HG02870 (cell line): Measurements from ENCODE around the gene CARD6.
"Not testable (repeated sequence)": the region's sequence is repeated elsewhere in the genome, so short reads cannot be mapped to it uniquely, and the experiment has no call there.

ENCODE experiments used
- ATAC-seq: cut with Tn5 transposase; IDR thresholded peaks from one replicate; pipeline ENCODE4 v1.9.1; 2021; ENCODE audit warnings: mild to moderate bottlenecking, moderate library complexity; ENCODE audit not compliant: unreplicated experiment

The CARD6 gene

DNA sequence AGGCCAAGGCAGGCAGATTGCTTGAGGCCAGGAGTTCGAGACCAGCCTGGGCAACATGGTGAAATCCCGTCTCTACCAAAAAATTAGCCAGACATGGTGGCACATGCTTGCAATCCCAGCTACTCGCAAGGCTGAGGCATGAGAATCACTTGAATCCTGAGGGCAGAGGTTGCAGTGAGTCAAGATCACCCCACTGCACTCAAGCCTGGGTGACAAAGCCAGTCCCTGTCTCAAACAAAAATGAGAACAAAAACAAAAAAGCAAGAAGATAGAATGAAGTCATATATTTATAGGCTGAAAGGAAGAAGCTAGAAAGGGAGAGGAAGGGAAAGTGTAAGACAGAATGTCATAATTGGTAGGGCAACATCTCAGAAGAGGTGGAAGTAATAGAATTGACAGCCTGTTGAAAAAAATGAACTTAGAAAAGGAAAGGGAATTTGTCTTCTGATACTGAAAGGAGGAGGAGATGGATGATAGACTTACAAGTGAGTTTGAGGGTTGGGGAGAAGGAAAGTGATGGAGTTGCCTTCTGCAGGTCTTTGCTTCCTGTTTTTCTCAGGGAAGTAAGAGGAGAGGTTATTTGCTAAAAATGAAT is 32.2 kb downstream of the CARD6 start:
- ATAC-seq, result no peak

DNA sequence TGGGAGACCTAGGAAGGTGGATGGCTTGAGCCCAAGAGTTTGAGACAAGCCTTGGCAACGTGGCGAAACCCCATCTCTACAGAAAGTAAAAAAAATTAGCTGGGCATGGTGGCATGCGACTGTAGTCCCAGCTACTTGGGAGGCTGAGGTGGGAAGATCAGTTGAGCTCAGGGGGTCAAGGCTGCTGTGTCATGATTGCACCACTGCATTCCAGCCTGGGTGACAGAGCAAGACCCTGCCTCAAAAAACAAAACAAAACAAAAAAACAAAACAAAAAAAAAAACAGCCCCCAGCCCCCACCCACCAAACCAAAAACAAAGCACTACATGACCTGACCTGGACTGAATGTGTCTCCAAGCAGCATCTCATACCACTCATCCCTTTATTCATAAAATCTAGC is 34.8 kb downstream of the CARD6 start:
- ATAC-seq, result no peak

DNA sequence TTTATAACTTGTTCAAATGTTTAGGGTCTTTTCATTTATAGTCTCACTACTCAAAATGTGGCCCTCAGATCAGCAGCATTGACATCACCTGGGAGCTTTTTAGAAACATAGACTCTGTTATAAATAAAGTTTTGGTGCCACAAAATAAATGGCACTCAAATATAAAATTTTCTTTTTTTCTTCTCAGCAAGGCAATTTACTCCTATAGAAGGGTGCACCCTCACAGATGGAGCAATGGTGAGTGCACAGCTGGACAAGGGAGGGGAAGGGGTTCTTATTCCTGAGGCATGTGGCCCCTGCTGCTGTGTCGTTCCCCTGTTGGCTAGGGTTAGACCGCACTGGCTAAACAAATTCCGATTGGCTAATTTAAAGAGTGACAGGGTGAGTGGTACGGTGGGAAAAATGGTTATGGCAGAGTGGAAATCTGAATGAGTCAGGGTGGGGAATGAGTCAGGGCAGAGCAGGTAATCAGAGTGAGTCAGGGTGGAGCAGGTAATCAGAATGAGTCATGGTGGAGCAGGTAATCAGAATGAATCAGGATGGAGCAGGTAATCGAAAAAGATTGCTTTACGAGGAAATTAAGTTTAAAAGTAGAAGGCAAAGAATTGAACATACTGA is 36.3 kb downstream of the CARD6 start:
- no peak for ATAC-seq

DNA sequence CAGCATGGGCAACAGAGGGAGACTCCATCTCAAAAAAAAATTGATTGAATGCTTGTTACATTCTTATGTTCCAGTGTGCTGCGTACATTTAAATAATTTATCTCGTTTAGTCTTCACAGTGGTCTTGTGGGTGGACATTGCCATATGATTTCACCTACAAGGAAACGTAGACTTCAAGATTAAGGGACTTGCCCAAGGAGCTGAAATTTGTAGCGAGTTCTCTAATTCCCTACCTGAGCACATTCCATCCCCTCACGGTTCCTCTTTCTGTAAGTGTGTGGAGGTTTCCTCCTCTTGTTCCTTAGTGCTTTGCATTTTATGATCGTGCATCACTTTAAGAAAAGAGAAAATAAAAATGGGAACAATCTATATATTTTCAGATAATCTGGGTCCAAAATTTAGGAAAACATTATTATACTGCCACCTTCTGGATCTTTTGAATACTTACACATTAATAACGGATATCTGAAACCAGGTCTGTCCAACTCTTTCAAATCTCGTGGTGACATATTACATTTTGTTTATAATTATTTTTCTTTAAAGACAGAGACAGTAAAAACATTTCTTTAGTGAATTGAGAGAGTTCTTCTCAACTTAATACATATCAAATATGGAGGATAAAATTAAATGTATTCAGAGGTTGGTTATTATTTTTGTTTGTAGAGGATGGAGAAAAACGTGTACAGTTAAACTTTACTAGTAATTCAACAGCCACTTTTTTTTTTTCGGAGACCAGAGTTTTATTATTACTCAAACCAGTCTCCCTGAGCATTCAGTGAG is 38.2 kb downstream of the CARD6 start:
- ATAC-seq, result peak; percentile 57

DNA sequence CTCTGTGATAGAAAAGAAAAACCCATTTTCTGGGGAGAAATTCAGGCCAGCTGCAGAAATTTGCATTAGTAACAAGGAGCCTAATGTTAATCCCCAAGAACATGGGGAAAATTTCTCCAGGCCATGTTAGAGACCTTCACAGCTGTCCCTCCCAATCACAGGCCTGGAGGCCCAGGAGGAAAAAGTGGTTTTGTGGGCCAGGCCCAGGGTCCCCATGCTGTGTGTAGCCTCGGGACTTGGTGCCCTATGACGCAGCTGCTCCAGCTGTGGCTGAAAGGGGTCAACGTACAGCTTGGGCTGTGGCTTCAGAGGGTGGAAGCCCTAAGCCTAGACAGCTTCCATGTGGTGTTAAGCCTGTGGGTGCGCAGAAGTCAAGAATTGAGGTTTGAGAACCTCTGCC is 41.1 kb downstream of the CARD6 start:
- no peak for ATAC-seq

DNA sequence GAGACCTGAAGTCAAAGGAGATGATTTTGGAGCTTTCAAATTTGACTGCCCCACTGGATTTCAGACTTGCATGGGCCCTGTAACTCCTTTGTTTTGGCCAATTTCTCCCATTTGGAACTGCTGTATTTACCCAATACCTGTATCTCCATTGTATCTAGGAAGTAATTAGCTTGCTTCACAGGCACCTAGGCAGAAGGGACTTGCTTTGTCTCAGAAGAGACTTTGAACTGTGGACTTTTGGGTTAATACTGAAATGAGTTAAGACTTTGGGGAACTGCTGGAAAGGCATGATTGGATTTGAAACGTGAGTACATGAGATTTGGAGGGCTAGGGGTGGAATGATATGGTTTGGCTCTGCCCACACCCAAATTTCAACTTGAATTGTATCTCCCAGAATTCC is 41.9 kb downstream of the CARD6 start:
- not testable (repeated sequence) for ATAC-seq

DNA sequence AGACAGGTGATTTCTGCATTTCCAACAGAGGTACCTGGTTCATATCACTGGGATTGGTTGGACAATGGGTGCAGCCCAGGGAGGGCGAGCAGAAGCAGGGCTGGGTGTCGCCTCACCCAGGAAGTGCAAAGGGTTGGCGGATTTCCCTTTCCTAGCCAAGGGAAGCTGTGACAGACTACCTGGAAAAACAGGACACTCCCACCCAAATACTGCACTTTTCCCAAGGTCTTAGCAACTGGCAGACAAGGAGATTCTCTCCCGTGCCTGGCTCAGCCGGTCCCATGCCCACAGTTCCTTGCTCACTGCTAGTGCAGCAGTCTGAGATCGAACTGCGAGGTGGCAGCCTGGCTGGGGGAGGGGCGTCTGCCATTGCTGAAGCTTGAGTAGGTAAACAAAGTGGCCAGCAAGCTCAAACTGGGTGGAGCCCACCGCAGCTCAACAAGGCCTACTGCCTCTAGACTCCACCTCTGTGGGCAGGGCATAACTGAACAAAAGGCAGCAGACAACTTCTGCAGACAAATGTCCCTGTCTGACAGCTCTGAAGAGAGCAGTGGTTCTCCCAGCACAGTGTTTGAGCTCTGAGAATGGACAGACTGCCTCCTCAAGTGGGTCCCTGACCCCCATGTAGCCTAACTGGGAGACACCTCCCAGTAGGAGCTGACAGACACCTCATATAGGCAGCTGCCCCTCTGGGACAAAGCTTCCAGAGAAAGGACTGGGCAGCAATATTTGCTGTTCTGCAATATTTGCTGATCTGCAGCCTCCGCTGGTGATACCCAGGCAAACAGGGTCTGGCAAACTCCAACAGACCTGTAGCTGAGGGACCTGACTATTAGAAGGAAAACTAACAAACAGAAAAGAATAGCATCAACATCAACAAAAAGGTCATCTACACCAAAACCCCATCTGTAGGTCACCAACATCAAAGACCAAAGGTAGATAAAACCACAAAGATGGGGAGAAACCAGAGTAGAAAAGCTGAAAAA is 54.6 kb downstream of the CARD6 start:
- ATAC-seq, result not testable (repeated sequence)

DNA sequence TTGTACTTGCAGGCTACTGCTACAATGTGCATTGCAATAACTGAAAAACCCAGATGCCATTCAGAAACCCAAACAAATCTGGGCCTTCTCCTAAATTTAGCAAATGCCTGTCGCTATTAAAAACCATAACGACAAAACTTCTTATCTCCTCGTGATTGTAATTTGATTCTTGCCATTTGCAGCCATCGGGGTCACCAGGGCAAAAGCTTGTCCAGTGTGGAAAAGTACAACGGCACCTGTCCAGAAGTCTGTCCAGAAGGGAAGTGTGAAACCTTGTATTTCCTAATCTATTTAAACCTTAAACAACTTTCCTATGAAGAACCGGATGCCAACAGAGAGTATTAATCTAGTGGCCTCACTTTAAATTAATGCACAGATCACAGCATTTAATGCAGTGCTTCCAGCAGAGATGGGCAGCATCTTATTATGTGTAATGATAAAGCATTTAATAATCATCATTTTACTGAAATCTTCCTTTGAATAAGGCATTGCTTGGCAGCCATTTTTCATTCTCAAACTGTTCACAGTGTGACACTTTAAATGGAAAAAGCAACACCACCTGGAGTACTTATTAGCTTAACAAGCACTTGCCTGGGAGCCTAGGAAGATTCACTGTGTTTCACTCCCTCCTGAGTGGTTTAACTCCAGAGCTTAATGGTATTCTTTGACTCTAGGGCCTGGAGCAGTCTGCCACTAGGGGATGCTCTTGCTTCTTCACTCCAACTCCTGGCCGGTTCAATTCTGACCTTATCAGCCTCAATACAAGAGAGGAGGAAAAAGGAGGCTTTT is 63.2 kb downstream of the CARD6 start:
- peak; percentile 89 for ATAC-seq

DNA sequence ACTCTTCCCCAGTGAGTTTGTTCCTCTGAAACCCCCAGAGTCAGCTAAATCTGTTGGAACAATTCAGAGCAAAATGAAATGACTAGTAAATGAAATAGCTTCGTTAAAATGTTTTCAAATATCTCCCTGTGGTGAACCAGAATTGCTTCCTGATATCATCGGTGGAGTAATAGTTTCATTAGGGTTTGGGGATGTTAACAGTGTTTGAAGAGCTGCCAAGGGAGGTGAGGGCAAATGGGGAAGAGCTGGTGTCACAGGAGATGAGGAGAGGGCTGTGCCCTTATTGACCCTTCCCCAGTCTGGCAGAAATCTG is 63.8 kb downstream of the CARD6 start:
- no peak for ATAC-seq

DNA sequence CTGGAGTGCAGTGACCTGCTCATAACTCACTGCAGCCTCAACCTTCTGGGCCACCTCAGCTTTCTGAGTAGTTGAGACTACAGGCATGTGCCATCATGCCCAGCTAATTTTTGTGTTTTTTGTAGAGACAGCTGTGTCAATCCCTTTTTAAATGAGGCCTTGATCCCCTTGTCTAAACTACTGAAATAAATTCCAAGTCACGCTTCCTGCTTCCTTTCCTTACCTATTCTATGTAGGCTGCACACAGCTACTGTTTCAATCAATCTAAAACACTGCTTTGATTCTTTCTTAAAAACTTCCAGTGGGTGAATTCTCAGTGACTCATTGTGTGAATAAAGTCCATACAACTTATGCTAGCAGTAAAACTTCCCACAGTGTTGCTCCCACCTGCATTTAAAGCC is 65.2 kb downstream of the CARD6 start:
- no peak for ATAC-seq

DNA sequence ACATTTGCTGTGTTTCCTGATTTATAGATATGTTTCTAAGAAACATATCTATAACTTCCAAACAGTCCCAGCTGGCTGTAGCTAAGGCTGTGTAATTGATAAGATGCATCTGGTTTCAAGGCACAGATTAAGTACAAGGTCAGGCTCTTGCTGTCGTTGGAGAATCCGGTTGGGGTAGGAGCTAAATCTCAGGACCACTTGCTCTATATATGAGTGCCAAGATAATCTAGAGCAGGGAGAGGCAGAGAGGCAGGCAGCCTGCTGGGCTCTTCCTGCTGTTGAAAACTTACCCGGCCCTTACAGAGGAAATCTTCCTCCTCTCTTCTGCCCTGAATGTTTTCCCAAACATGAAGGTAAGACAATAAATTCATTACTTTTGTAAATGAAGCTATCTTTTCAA is 68.1 kb downstream of the CARD6 start, which contains the start of gene C7:
TSS of gene C7 (plus strand) at position 234 of the 400 bp plus-strand sequence. CDS start at position 348, 114 bp downstream.
- ATAC-seq, result no peak

DNA sequence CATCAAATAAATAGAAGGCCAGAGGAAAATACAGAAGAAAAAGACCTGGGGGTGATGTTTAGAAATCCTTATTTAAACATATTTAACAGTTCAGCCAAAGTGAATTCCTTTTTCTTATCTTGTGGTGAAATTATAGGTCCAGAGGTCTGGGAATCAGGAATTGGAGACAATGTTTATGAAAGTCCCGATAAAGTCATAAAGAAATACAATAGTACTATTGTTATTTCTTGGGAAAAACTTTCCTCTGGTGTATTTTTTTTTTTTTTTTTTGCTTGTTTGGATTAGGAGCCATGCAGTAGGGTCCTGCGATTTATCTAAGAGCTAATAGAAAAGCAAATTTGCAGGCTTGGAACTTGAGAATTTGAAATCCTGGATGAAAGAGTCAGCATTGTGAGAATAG is 68.6 kb downstream of the CARD6 start:
- no peak for ATAC-seq
